ENCODE measurements around the gene BRPF3. TPM values are rescaled to one million over a fixed set of nuclear protein-coding genes. Genes with fewer than 3 reads are reported as not detected.

Gene BRPF3
- total and polyA plus RNA-seq, 9 of the 15 experiments (the other 6 are each of a cell fraction or from before 2014, with no cell fraction given), result 2.2 to 19.3 (median 8.0) TPM

DNA sequence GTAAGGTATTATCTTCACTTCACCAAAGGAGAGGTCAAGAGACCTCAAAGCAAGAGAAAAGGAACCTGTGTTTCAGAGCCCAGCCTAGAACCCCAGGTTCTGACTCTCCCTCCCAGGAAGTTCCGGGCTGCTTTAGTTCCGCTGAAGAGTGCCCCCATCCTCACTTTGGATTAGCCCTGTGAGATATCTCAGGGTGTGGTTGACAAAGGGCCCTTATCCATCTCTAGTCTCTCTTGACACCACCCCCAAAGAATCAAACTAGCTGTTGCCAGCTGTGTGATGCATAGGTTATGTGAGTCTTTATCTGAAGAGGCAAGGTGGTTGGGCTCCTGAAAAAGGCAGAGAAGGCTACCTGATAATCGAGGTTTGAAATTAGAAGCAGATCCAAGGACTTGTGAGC lies 20.6 kb downstream of the BRPF3 start (continued):
- TF ChIP-seq TARDBP (IDR thresholded peaks at IDR 0.05) (no peak), FOXM1 (IDR thresholded peaks at IDR 0.05; ENCODE audit: low read depth) (0 out of 2 replicates have a peak, but pooled peaks have one; percentile 14), FOXM1 (CRISPR knock-in tag; IDR thresholded peaks at IDR 0.05; ENCODE audit: low read depth) (no peak), L3MBTL2 (IDR thresholded peaks at IDR 0.05) (no peak), STAT5B (CRISPR knock-in tag; IDR thresholded peaks at IDR 0.05) (no peak), NCOR1 (IDR thresholded peaks at IDR 0.05) (peak; percentile 41; the same call in 1 of the 2 replicates), POLR2AphosphoS5 (IDR thresholded peaks at IDR 0.05; ENCODE audit: control insufficient read depth, insufficient read depth, low read depth, low read length) (peak; percentile 47; the same call in 1 of the 2 replicates), DPF2 (IDR thresholded peaks at IDR 0.05) (0 out of 2 replicates have a peak, but pooled peaks have one; percentile 16), RCOR1 (IDR thresholded peaks at IDR 0.05; ENCODE audit: borderline replicate concordance in 1 of 2, low read depth in 2 of 2, low read length in 2 of 2) (peak in 1 of 2 experiments; percentile 25; a peak in 1 of 4 replicates), ZNF766 (CRISPR knock-in tag; conservative IDR thresholded peaks at IDR 0.05) (no peak), CBFA2T3 (IDR thresholded peaks at IDR 0.05) (peak; percentile 83), SMARCA4 (IDR thresholded peaks at IDR 0.05) (0 out of 2 replicates have a peak, but pooled peaks have one; percentile 26), ZNF282 (CRISPR knock-in tag; IDR thresholded peaks at IDR 0.05) (no peak), TEAD4 (IDR thresholded peaks at IDR 0.05; ENCODE audit: low read length) (peak; percentile 41; the same call in 1 of the 2 replicates), TEAD4 (CRISPR knock-in tag; IDR thresholded peaks at IDR 0.05; ENCODE audit: borderline replicate concordance) (no peak), KDM1A (IDR thresholded peaks at IDR 0.05) (peak; percentile 29 to 50; a peak in 2 of 4 replicates), ARID2 (IDR thresholded peaks at IDR 0.05) (no peak), CTBP1 (IDR thresholded peaks at IDR 0.05; ENCODE audit: borderline replicate concordance) (peak; percentile 35; the same call in 1 of the 2 replicates)
- TF ChIP-seq, protein P1, sequence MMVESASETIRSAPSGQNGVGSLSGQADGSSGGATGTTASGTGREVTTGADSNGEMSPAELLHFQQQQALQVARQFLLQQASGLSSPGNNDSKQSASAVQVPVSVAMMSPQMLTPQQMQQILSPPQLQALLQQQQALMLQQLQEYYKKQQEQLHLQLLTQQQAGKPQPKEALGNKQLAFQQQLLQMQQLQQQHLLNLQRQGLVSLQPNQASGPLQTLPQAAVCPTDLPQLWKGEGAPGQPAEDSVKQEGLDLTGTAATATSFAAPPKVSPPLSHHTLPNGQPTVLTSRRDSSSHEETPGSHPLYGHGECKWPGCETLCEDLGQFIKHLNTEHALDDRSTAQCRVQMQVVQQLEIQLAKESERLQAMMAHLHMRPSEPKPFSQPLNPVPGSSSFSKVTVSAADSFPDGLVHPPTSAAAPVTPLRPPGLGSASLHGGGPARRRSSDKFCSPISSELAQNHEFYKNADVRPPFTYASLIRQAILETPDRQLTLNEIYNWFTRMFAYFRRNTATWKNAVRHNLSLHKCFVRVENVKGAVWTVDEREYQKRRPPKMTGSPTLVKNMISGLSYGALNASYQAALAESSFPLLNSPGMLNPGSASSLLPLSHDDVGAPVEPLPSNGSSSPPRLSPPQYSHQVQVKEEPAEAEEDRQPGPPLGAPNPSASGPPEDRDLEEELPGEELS (CRISPR knock-in tag; IDR thresholded peaks at IDR 0.05; ENCODE audit: borderline replicate concordance), result no peak
- TF ChIP-seq, protein P2, sequence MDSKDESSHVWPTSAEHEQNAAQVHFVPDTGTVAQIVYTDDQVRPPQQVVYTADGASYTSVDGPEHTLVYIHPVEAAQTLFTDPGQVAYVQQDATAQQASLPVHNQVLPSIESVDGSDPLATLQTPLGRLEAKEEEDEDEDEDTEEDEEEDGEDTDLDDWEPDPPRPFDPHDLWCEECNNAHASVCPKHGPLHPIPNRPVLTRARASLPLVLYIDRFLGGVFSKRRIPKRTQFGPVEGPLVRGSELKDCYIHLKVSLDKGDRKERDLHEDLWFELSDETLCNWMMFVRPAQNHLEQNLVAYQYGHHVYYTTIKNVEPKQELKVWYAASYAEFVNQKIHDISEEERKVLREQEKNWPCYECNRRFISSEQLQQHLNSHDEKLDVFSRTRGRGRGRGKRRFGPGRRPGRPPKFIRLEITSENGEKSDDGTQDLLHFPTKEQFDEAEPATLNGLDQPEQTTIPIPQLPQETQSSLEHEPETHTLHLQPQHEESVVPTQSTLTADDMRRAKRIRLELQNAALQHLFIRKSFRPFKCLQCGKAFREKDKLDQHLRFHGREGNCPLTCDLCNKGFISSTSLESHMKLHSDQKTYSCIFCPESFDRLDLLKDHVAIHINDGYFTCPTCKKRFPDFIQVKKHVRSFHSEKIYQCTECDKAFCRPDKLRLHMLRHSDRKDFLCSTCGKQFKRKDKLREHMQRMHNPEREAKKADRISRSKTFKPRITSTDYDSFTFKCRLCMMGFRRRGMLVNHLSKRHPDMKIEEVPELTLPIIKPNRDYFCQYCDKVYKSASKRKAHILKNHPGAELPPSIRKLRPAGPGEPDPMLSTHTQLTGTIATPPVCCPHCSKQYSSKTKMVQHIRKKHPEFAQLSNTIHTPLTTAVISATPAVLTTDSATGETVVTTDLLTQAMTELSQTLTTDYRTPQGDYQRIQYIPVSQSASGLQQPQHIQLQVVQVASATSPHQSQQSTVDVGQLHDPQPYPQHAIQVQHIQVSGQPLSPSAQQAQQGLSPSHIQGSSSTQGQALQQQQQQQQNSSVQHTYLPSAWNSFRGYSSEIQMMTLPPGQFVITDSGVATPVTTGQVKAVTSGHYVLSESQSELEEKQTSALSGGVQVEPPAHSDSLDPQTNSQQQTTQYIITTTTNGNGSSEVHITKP (IDR thresholded peaks at IDR 0.05; ENCODE audit: partially characterized antibody), result peak; percentile 71
- TF ChIP-seq, protein P3, sequence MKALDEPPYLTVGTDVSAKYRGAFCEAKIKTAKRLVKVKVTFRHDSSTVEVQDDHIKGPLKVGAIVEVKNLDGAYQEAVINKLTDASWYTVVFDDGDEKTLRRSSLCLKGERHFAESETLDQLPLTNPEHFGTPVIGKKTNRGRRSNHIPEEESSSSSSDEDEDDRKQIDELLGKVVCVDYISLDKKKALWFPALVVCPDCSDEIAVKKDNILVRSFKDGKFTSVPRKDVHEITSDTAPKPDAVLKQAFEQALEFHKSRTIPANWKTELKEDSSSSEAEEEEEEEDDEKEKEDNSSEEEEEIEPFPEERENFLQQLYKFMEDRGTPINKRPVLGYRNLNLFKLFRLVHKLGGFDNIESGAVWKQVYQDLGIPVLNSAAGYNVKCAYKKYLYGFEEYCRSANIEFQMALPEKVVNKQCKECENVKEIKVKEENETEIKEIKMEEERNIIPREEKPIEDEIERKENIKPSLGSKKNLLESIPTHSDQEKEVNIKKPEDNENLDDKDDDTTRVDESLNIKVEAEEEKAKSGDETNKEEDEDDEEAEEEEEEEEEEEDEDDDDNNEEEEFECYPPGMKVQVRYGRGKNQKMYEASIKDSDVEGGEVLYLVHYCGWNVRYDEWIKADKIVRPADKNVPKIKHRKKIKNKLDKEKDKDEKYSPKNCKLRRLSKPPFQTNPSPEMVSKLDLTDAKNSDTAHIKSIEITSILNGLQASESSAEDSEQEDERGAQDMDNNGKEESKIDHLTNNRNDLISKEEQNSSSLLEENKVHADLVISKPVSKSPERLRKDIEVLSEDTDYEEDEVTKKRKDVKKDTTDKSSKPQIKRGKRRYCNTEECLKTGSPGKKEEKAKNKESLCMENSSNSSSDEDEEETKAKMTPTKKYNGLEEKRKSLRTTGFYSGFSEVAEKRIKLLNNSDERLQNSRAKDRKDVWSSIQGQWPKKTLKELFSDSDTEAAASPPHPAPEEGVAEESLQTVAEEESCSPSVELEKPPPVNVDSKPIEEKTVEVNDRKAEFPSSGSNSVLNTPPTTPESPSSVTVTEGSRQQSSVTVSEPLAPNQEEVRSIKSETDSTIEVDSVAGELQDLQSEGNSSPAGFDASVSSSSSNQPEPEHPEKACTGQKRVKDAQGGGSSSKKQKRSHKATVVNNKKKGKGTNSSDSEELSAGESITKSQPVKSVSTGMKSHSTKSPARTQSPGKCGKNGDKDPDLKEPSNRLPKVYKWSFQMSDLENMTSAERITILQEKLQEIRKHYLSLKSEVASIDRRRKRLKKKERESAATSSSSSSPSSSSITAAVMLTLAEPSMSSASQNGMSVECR (CRISPR knock-in tag; IDR thresholded peaks at IDR 0.05), result no peak
